ENCODE results near the gene COMMD4. TPM values are rescaled to one million over a fixed set of nuclear protein-coding genes. Genes with fewer than 3 reads are reported as not detected.

Gene COMMD4
- total RNA-seq, 1 experiment from 2014 or later: 116 TPM

GRCh38 chr15:75361361-75361988 is 25.6 kb downstream of the COMMD4 start:
- Histone ChIP-seq H3K9me2 (replicated peaks; ENCODE audit: low read length) (no peaks in the 10 kb centered on the region), H3K27ac (ENCODE audit: low read length) (no peak overlapping the region), H3K27me3 (ENCODE audit: low read length) (no peaks in the 10 kb centered on the region), H3K9ac (ENCODE audit: low read length) (no peak overlapping the region), H3K9me3 (ENCODE audit: low read length) (no peaks in the 10 kb centered on the region), H3K36me3 (ENCODE audit: low read depth, low read length) (peaks cover 13% of the 10 kb centered on the region), H3K4me1 (ENCODE audit: insufficient read depth, low read length) (no peaks in the 10 kb centered on the region), H2AFZ (ENCODE audit: low read length) (no peak overlapping the region), H4K20me1 (ENCODE audit: low read length) (no peaks in the 10 kb centered on the region), H3F3A (ENCODE audit: low read length, unreplicated experiment) (no peaks in the 10 kb centered on the region), H3K4me3 (ENCODE audit: low read length) (no peak overlapping the region), H3K79me2 (ENCODE audit: low read length) (0 out of 2 replicates have a peak, but pooled peaks cover under 1% of the 10 kb centered on the region), H3K4me2 (ENCODE audit: low read length) (no peak overlapping the region)
- CTCF ChIA-PET: no interaction called here
- POLR2A ChIA-PET (ENCODE audit: unreplicated experiment): interaction anchor here (0.5 kb wide), 1 partner anchor 30 kb away, joined by 12 read pairs; no protein-coding TSS in a partner anchor
- no peak for ATAC-seq
- no TSS peak for BruUV-seq (replicated peaks)
- intact Hi-C loops (cut with micrococcal nuclease): loop anchor here (10.0 kb wide), 1 partner anchor 283 kb away; the partner anchor contains the start of genes IMP3 and SNX33
- TF ChIP-seq EZH2phosphoT487 (IDR thresholded peaks at IDR 0.05; ENCODE audit: borderline replicate concordance, low read length) (no peak), EZH2 (IDR thresholded peaks at IDR 0.05; ENCODE audit: low read length, unreplicated experiment) (no peak), CTCF (conservative IDR thresholded peaks at IDR 0.05; ENCODE audit: low read depth, low read length) (no peak)
- DNase-seq: no peak

GRCh38 chr15:75361989-75362641 is 26.3 kb downstream of the COMMD4 start:
- Histone ChIP-seq H3K9me2 (replicated peaks; ENCODE audit: low read length) (no peaks in the 10 kb centered on the region), H3K9ac (ENCODE audit: low read length) (no peak overlapping the region), H3K4me1 (ENCODE audit: insufficient read depth, low read length) (peaks cover 2% of the 10 kb centered on the region), H3K79me2 (ENCODE audit: low read length) (peaks cover 6% of the 10 kb centered on the region; the same call in 1 of the 2 replicates), H3K9me3 (ENCODE audit: low read length) (no peaks in the 10 kb centered on the region), H3K27ac (ENCODE audit: low read length) (no peak overlapping the region), H3F3A (ENCODE audit: low read length, unreplicated experiment) (no peaks in the 10 kb centered on the region), H4K20me1 (ENCODE audit: low read length) (no peaks in the 10 kb centered on the region), H3K4me2 (ENCODE audit: low read length) (no peak overlapping the region), H3K4me3 (ENCODE audit: low read length) (no peak overlapping the region), H2AFZ (ENCODE audit: low read length) (no peak overlapping the region), H3K36me3 (ENCODE audit: low read depth, low read length) (peaks cover 15% of the 10 kb centered on the region), H3K27me3 (ENCODE audit: low read length) (no peaks in the 10 kb centered on the region)
- intact Hi-C loops (cut with micrococcal nuclease): loop anchor here (10.0 kb wide), 1 partner anchor 283 kb away; the partner anchor contains the start of genes IMP3 and SNX33
- ATAC-seq (no peak), DNase-seq (no peak)
- no peak for TF ChIP-seq EZH2phosphoT487 (IDR thresholded peaks at IDR 0.05; ENCODE audit: borderline replicate concordance, low read length)
- ChIA-PET CTCF (no interaction called here), POLR2A (ENCODE audit: unreplicated experiment) (no interaction called here)
- no TSS peak for BruUV-seq (replicated peaks)

- Histone ChIP-seq H3F3A (ENCODE audit: low read length, unreplicated experiment) (no peaks in the 10 kb centered on the region), H4K20me1 (ENCODE audit: low read length) (no peaks in the 10 kb centered on the region), H3K4me2 (ENCODE audit: low read length) (no peak overlapping the region), H3K9ac (ENCODE audit: low read length) (no peak overlapping the region), H3K27me3 (ENCODE audit: low read length) (no peaks in the 10 kb centered on the region), H2AFZ (ENCODE audit: low read length) (no peak overlapping the region), H3K9me3 (ENCODE audit: low read length) (no peaks in the 10 kb centered on the region), H3K27ac (ENCODE audit: low read length) (no peak overlapping the region), H3K9me2 (replicated peaks; ENCODE audit: low read length) (no peaks in the 10 kb centered on the region), H3K79me2 (ENCODE audit: low read length) (peaks cover 12% of the 10 kb centered on the region; the same call in 1 of the 2 replicates), H3K4me3 (ENCODE audit: low read length) (no peak overlapping the region), H3K36me3 (ENCODE audit: low read depth, low read length) (peaks cover 19% of the 10 kb centered on the region), H3K4me1 (ENCODE audit: insufficient read depth, low read length) (peaks cover 7% of the 10 kb centered on the region)
- no TSS peak for BruUV-seq (replicated peaks)
- intact Hi-C loops (cut with micrococcal nuclease): loop anchor here (10.0 kb wide), 1 partner anchor 282 kb away; the partner anchor contains the start of genes IMP3 and SNX33
- TF ChIP-seq CTCF (conservative IDR thresholded peaks at IDR 0.05; ENCODE audit: low read depth, low read length) (no peak), EZH2 (IDR thresholded peaks at IDR 0.05; ENCODE audit: low read length, unreplicated experiment) (no peak), EZH2phosphoT487 (IDR thresholded peaks at IDR 0.05; ENCODE audit: borderline replicate concordance, low read length) (no peak)
- ChIA-PET CTCF (no interaction called here), POLR2A (ENCODE audit: unreplicated experiment) (no interaction called here)
- DNase-seq (no peak), ATAC-seq (no peak)
Measured at GRCh38 chr15:75362642-75363249, 26.9 kb downstream of the COMMD4 start.

Data from PC-3 (cell line).